Measurements from ENCODE around the gene NCAPG2. TPM values are rescaled to one million over a fixed set of nuclear protein-coding genes. Genes with fewer than 3 reads are reported as not detected.

Gene NCAPG2
- total RNA-seq, 2 experiments from 2014 or later, result 145 to 149 TPM

- no peaks in the 10 kb centered on the region for H3K9me3 Mint-ChIP-seq
- POLR2A ChIA-PET, result interaction anchor here (1.0 to 1.9 kb wide), 4 partner anchors 18 to 206 kb away, joined by 3 to 13 read pairs (median 4); partner anchors contain the start of gene ESYT2
- peak overlapping the region; percentile 44 for H3K27ac Mint-ChIP-seq
- DNase-seq, result no peak
- peaks cover 27% of the 10 kb centered on the region for H3K4me1 Mint-ChIP-seq (ENCODE audit: low read depth)
- CTCF ChIA-PET, result interaction anchor here (0.6 to 1.7 kb wide), 4 partner anchors 10 to 319 kb away, joined by 3 to 7 read pairs (median 3); no protein-coding TSS in a partner anchor
- peaks cover 44% of the 10 kb centered on the region for H3K36me3 Mint-ChIP-seq
- intact Hi-C loops (cut with micrococcal nuclease), result loop anchor here (2.0 to 5.0 kb wide), 2 partner anchors 200 to 540 kb away; partner anchors contain the start of gene DYNC2I1
- no peaks in the 10 kb centered on the region for H3K27me3 Mint-ChIP-seq
- H3K4me3 Mint-ChIP-seq, result no peak overlapping the region
Observed at GRCh38 chr7:158657189-158657746, 47.3 kb downstream of the NCAPG2 start.

- POLR2A ChIA-PET, result interaction anchor here (0.6 to 1.9 kb wide), 11 partner anchors 8 to 208 kb away, joined by 3 to 13 read pairs (median 3); partner anchors contain the start of genes ESYT2 and NCAPG2
- peak overlapping the region; percentile 85 for H3K27ac Mint-ChIP-seq
- intact Hi-C loops (cut with micrococcal nuclease), result loop anchor here (1.0 to 5.0 kb wide), 6 partner anchors 48 to 541 kb away; partner anchors contain the start of genes DYNC2I1 and NCAPG2
- CTCF ChIA-PET, result interaction anchor here (0.7 to 1.7 kb wide), 3 partner anchors 8 to 321 kb away, joined by 3 to 7 read pairs (median 3); no protein-coding TSS in a partner anchor
- H3K4me3 Mint-ChIP-seq, result peak overlapping the region; percentile 31
- peaks cover 29% of the 10 kb centered on the region for H3K4me1 Mint-ChIP-seq (ENCODE audit: low read depth)
- peak; percentile 88 for DNase-seq
- H3K9me3 Mint-ChIP-seq, result no peaks in the 10 kb centered on the region
- no peaks in the 10 kb centered on the region for H3K27me3 Mint-ChIP-seq
- H3K36me3 Mint-ChIP-seq, result peaks cover 45% of the 10 kb centered on the region
Observed at GRCh38 chr7:158655931-158656441, 48.6 kb downstream of the NCAPG2 start.

GRCh38 chr7:158655507-158655906 lies 49.1 kb downstream of the NCAPG2 start:
- intact Hi-C loops (cut with micrococcal nuclease), result loop anchor here (5.0 kb wide), 1 partner anchor 202 kb away; the partner anchor contains the start of gene DYNC2I1
- H3K36me3 Mint-ChIP-seq, result peaks cover 43% of the 10 kb centered on the region
- ChIA-PET CTCF (no interaction called here), POLR2A (interaction anchor here (0.6 to 1.9 kb wide), 7 partner anchors 8 to 208 kb away, joined by 3 to 13 read pairs (median 4); partner anchors contain the start of gene NCAPG2)
- H3K27me3 Mint-ChIP-seq, result no peaks in the 10 kb centered on the region
- no peaks in the 10 kb centered on the region for H3K9me3 Mint-ChIP-seq
- DNase-seq, result no peak
- peaks cover 33% of the 10 kb centered on the region for H3K4me1 Mint-ChIP-seq (ENCODE audit: low read depth)
- H3K4me3 Mint-ChIP-seq, result no peak overlapping the region
- peak overlapping the region; percentile 85 for H3K27ac Mint-ChIP-seq

GRCh38 chr7:158651968-158652565 lies 52.5 kb downstream of the NCAPG2 start:
- Mint-ChIP-seq H3K9me3 (no peaks in the 10 kb centered on the region), H3K4me3 (no peak overlapping the region), H3K27ac (peak overlapping the region; percentile 51), H3K36me3 (peaks cover 55% of the 10 kb centered on the region), H3K27me3 (no peaks in the 10 kb centered on the region), H3K4me1 (ENCODE audit: low read depth) (peaks cover 27% of the 10 kb centered on the region)
- CTCF ChIA-PET, result no interaction called here
- POLR2A ChIA-PET, result no interaction called here
- DNase-seq, result no peak
- intact Hi-C loops (cut with micrococcal nuclease), result no loop called here

- H3K27me3 Mint-ChIP-seq, result no peaks in the 10 kb centered on the region
- H3K27ac Mint-ChIP-seq, result peak overlapping the region; percentile 28
- no peak overlapping the region for H3K4me3 Mint-ChIP-seq
- intact Hi-C loops (cut with micrococcal nuclease), result no loop called here
- peaks cover 16% of the 10 kb centered on the region for H3K4me1 Mint-ChIP-seq (ENCODE audit: low read depth)
- peak; percentile 43 for DNase-seq
- CTCF ChIA-PET, result no interaction called here
- H3K36me3 Mint-ChIP-seq, result peaks cover 55% of the 10 kb centered on the region
- POLR2A ChIA-PET, result no interaction called here
- no peaks in the 10 kb centered on the region for H3K9me3 Mint-ChIP-seq
Observed at GRCh38 chr7:158650821-158651225, 53.8 kb downstream of the NCAPG2 start.

- H3K27ac Mint-ChIP-seq, result no peak overlapping the region
- POLR2A ChIA-PET, result no interaction called here
- H3K27me3 Mint-ChIP-seq, result no peaks in the 10 kb centered on the region
- intact Hi-C loops (cut with micrococcal nuclease), result no loop called here
- peaks cover 55% of the 10 kb centered on the region for H3K36me3 Mint-ChIP-seq
- H3K4me3 Mint-ChIP-seq, result no peak overlapping the region
- peaks cover 6% of the 10 kb centered on the region for H3K4me1 Mint-ChIP-seq (ENCODE audit: low read depth)
- H3K9me3 Mint-ChIP-seq, result no peaks in the 10 kb centered on the region
- CTCF ChIA-PET, result interaction anchor here (0.6 to 1.0 kb wide), 2 partner anchors 32 to 328 kb away, joined by 3 read pairs; no protein-coding TSS in a partner anchor
- no peak for DNase-seq
Observed at GRCh38 chr7:158649279-158649678, 55.3 kb downstream of the NCAPG2 start.

- no peaks in the 10 kb centered on the region for H3K9me3 Mint-ChIP-seq
- H3K27me3 Mint-ChIP-seq, result no peaks in the 10 kb centered on the region
- no peak overlapping the region for H3K4me3 Mint-ChIP-seq
- intact Hi-C loops (cut with micrococcal nuclease), result no loop called here
- CTCF ChIA-PET, result interaction anchor here (0.6 to 1.0 kb wide), 2 partner anchors 32 to 328 kb away, joined by 3 read pairs; no protein-coding TSS in a partner anchor
- POLR2A ChIA-PET, result no interaction called here
- H3K4me1 Mint-ChIP-seq (ENCODE audit: low read depth), result peaks cover 6% of the 10 kb centered on the region
- H3K27ac Mint-ChIP-seq, result no peak overlapping the region
- H3K36me3 Mint-ChIP-seq, result peaks cover 56% of the 10 kb centered on the region
- no peak for DNase-seq
Observed at GRCh38 chr7:158648787-158649186, 55.8 kb downstream of the NCAPG2 start.

- DNase-seq, result no peak
- CTCF ChIA-PET, result interaction anchor here (0.9 to 1.5 kb wide), 5 partner anchors 8 to 40 kb away, joined by 3 read pairs; no protein-coding TSS in a partner anchor
- no peaks in the 10 kb centered on the region for H3K27me3 Mint-ChIP-seq
Observed at GRCh38 chr7:158648168-158648567, 56.4 kb downstream of the NCAPG2 start.

GRCh38 chr7:158647475-158647792 lies 57.2 kb downstream of the NCAPG2 start:
- intact Hi-C loops (cut with micrococcal nuclease), result no loop called here
- Mint-ChIP-seq H3K4me1 (ENCODE audit: low read depth) (peaks cover 6% of the 10 kb centered on the region), H3K27me3 (no peaks in the 10 kb centered on the region), H3K9me3 (no peaks in the 10 kb centered on the region), H3K36me3 (peaks cover 61% of the 10 kb centered on the region), H3K27ac (no peak overlapping the region), H3K4me3 (no peak overlapping the region)
- POLR2A ChIA-PET, result interaction anchor here (1.0 kb wide), 1 partner anchor 9 kb away, joined by 4 read pairs; no protein-coding TSS in a partner anchor
- CTCF ChIA-PET, result interaction anchor here (0.6 to 1.5 kb wide), 10 partner anchors 9 to 69 kb away, joined by 3 to 5 read pairs (median 3); no protein-coding TSS in a partner anchor
- DNase-seq, result no peak

More at GRCh38 chr7:158648168-158648567, 56.4 kb downstream of the NCAPG2 start:
- Mint-ChIP-seq H3K36me3 (peaks cover 59% of the 10 kb centered on the region), H3K4me3 (no peak overlapping the region), H3K27ac (no peak overlapping the region), H3K9me3 (no peaks in the 10 kb centered on the region), H3K4me1 (ENCODE audit: low read depth) (peaks cover 6% of the 10 kb centered on the region)
- intact Hi-C loops (cut with micrococcal nuclease), result no loop called here
- POLR2A ChIA-PET, result interaction anchor here (1.0 kb wide), 1 partner anchor 8 kb away, joined by 4 read pairs; no protein-coding TSS in a partner anchor

GRCh38 chr7:158646766-158647474 lies 57.7 kb downstream of the NCAPG2 start:
- H3K4me3 Mint-ChIP-seq, result no peak overlapping the region
- H3K27me3 Mint-ChIP-seq, result no peaks in the 10 kb centered on the region
- intact Hi-C loops (cut with micrococcal nuclease), result no loop called here
- DNase-seq, result peak; percentile 43
- no peak overlapping the region for H3K27ac Mint-ChIP-seq
- no peaks in the 10 kb centered on the region for H3K9me3 Mint-ChIP-seq
- ChIA-PET CTCF (interaction anchor here (0.6 to 1.5 kb wide), 10 partner anchors 8 to 69 kb away, joined by 3 to 5 read pairs (median 3); no protein-coding TSS in a partner anchor), POLR2A (interaction anchor here (1.0 kb wide), 1 partner anchor 9 kb away, joined by 4 read pairs; no protein-coding TSS in a partner anchor)
- peaks cover 6% of the 10 kb centered on the region for H3K4me1 Mint-ChIP-seq (ENCODE audit: low read depth)
- peaks cover 61% of the 10 kb centered on the region for H3K36me3 Mint-ChIP-seq

- no peak for DNase-seq
- intact Hi-C loops (cut with micrococcal nuclease), result no loop called here
- ChIA-PET CTCF (interaction anchor here (0.7 kb wide), 1 partner anchor 11 kb away, joined by 3 read pairs; no protein-coding TSS in a partner anchor), POLR2A (interaction anchor here (0.7 kb wide), 1 partner anchor 32 kb away, joined by 3 read pairs; no protein-coding TSS in a partner anchor)
- H3K27ac Mint-ChIP-seq, result no peak overlapping the region
- no peaks in the 10 kb centered on the region for H3K27me3 Mint-ChIP-seq
- H3K9me3 Mint-ChIP-seq, result no peaks in the 10 kb centered on the region
- no peak overlapping the region for H3K4me3 Mint-ChIP-seq
- peaks cover 2% of the 10 kb centered on the region for H3K4me1 Mint-ChIP-seq (ENCODE audit: low read depth)
- H3K36me3 Mint-ChIP-seq, result peaks cover 59% of the 10 kb centered on the region
Observed at GRCh38 chr7:158645842-158646241, 58.8 kb downstream of the NCAPG2 start.

Measured in activated CD4-positive, alpha-beta memory T cell treated with anti-CD3 and anti-CD28 coated beads for 36 hours (primary cell).